Measurements from ENCODE around the gene HOOK2. TPM values are rescaled to one million over a fixed set of nuclear protein-coding genes. Genes with fewer than 3 reads are reported as not detected.

Gene HOOK2
- total RNA-seq, 1 experiment from 2014 or later = 96.3 TPM

DNA sequence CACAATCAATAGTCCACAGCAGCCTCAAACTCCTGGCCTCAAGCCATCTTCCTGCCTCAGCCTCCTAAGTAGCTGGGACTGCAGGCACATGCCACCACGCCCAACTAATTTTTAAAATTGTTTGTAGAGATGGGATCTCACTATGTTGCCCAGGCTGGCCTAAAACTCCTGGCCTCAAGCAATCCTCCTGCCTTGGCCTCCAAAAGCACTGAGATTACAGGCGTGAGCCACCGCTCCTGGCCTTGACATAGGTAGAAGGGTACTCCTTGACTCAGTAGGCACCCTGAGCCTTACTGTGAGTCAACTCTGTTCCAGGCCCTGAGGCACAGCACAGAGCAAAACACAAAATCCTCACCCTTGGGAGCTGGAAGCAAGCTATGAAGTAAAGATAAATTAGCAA is 59.4 kb downstream of the HOOK2 start:
- Histone ChIP-seq H2AFZ (ENCODE audit: low read depth, low read length, poor library complexity, severe bottlenecking) (no peak overlapping the region), H3K36me3 (ENCODE audit: control insufficient read depth in 1 of 2, insufficient read depth in 2 of 2, low read length in 2 of 2) (peaks cover 37 to 59% of the 10 kb centered on the region in 2 experiments), H3K9me3 (ENCODE audit: control insufficient read depth in 1 of 2, insufficient read depth in 1 of 2, low read depth in 1 of 2, low read length in 2 of 2) (no peaks in the 10 kb centered on the region), H4K20me1 (ENCODE audit: insufficient read depth) (no peaks in the 10 kb centered on the region), H3K9ac (ENCODE audit: low read length) (no peak overlapping the region), H3K79me2 (ENCODE audit: insufficient read depth, low read length) (peaks cover 68% of the 10 kb centered on the region), H3K27me3 (ENCODE audit: insufficient read depth, low read length) (no peaks in the 10 kb centered on the region), H3K4me3 (replicated peaks in 1 of 2; ENCODE audit: low read depth in 1 of 2, low read length in 2 of 2) (no peak overlapping the region), H3K4me2 (ENCODE audit: low read length) (no peak overlapping the region), H3K4me1 (ENCODE audit: control insufficient read depth in 1 of 2, insufficient read depth in 2 of 2, low read length in 2 of 2) (peaks cover 0 to 13% of the 10 kb centered on the region in 2 experiments; a peak in 2 of 4 replicates), H3K9me2 (ENCODE audit: insufficient read depth) (no peaks in the 10 kb centered on the region), H3K27ac (ENCODE audit: low read depth, low read length) (no peak overlapping the region)
- TF ChIP-seq, protein P1, sequence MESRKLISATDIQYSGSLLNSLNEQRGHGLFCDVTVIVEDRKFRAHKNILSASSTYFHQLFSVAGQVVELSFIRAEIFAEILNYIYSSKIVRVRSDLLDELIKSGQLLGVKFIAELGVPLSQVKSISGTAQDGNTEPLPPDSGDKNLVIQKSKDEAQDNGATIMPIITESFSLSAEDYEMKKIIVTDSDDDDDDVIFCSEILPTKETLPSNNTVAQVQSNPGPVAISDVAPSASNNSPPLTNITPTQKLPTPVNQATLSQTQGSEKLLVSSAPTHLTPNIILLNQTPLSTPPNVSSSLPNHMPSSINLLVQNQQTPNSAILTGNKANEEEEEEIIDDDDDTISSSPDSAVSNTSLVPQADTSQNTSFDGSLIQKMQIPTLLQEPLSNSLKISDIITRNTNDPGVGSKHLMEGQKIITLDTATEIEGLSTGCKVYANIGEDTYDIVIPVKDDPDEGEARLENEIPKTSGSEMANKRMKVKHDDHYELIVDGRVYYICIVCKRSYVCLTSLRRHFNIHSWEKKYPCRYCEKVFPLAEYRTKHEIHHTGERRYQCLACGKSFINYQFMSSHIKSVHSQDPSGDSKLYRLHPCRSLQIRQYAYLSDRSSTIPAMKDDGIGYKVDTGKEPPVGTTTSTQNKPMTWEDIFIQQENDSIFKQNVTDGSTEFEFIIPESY (IDR thresholded peaks at IDR 0.05; ENCODE audit: extremely low read depth, insufficient replicate concordance, low read length) = no peak
- TF ChIP-seq ZFX (IDR thresholded peaks at IDR 0.05) (no peak), POLR2AphosphoS5 (IDR thresholded peaks at IDR 0.05; ENCODE audit: low read depth, low read length) (no peak), SIN3A (IDR thresholded peaks at IDR 0.05; ENCODE audit: low read depth) (no peak)
- ATAC-seq = no peak
- ChIA-PET RAD21 (ENCODE audit: low non-redundant PET in 1 of 2, low total read pairs in 2 of 2, uncharacterized antibody in 2 of 2, unreplicated experiment in 2 of 2) (no interaction called here), POLR2A (no interaction called here), CTCF (interaction anchor here (0.6 to 2.1 kb wide), 3 partner anchors 39 to 50 kb away, joined by 3 to 11 read pairs (median 4); no protein-coding TSS in a partner anchor)
- DNase-seq (ENCODE audit: low read depth, low spot score) = no peak
- no TSS peak for BruUV-seq (replicated peaks)
- intact Hi-C loops (cut with micrococcal nuclease) = loop anchor here (5.0 kb wide), 1 partner anchor 121 kb away; the partner anchor contains the start of gene MAST1

DNA sequence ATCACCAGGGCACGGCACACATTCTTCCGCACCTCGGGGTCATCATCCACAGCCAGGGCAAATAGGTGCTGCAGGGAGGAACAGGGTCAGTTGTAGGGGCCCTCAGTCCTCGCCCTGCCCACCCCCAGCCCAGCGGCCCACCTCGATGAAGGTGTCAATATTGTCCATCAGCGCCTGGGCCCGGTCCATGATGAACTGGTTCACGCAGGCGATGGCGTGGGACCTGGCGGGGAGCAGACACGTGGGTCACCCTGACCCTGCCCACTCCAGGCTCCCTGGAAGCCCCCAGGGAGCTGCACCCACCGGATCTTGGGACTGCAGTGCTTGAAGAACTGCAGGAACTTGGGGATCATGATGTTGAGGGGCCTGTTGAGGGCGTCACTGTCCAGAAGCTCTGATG is 60.2 kb downstream of the HOOK2 start:
- Histone ChIP-seq H3K79me2 (ENCODE audit: insufficient read depth, low read length) (peaks cover 64% of the 10 kb centered on the region), H3K27me3 (ENCODE audit: insufficient read depth, low read length) (no peaks in the 10 kb centered on the region), H3K4me2 (ENCODE audit: low read length) (no peak overlapping the region), H3K9me2 (ENCODE audit: insufficient read depth) (no peaks in the 10 kb centered on the region), H2AFZ (ENCODE audit: low read depth, low read length, poor library complexity, severe bottlenecking) (no peak overlapping the region), H3K4me1 (ENCODE audit: control insufficient read depth in 1 of 2, insufficient read depth in 2 of 2, low read length in 2 of 2) (peaks cover 0 to 8% of the 10 kb centered on the region in 2 experiments; a peak in 1 of 4 replicates), H3K9ac (ENCODE audit: low read length) (no peak overlapping the region), H4K20me1 (ENCODE audit: insufficient read depth) (no peaks in the 10 kb centered on the region), H3K4me3 (replicated peaks in 1 of 2; ENCODE audit: low read depth in 1 of 2, low read length in 2 of 2) (no peak overlapping the region), H3K9me3 (ENCODE audit: control insufficient read depth in 1 of 2, insufficient read depth in 1 of 2, low read depth in 1 of 2, low read length in 2 of 2) (no peaks in the 10 kb centered on the region), H3K36me3 (ENCODE audit: control insufficient read depth in 1 of 2, insufficient read depth in 2 of 2, low read length in 2 of 2) (peaks cover 45 to 58% of the 10 kb centered on the region in 2 experiments), H3K27ac (ENCODE audit: low read depth, low read length) (no peak overlapping the region)
- ChIA-PET CTCF (no interaction called here), POLR2A (no interaction called here), RAD21 (ENCODE audit: low non-redundant PET in 1 of 2, low total read pairs in 2 of 2, uncharacterized antibody in 2 of 2, unreplicated experiment in 2 of 2) (no interaction called here)
- DNase-seq (ENCODE audit: low read depth, low spot score) (no peak), ATAC-seq (no peak)
- no TSS peak for BruUV-seq (replicated peaks)
- intact Hi-C loops (cut with micrococcal nuclease) = loop anchor here (5.0 kb wide), 1 partner anchor 122 kb away; the partner anchor contains the start of gene MAST1
- TF ChIP-seq EZH2phosphoT487 (IDR thresholded peaks at IDR 0.05; ENCODE audit: borderline replicate concordance) (no peak), YY1 (IDR thresholded peaks at IDR 0.05; ENCODE audit: extremely low read depth, insufficient replicate concordance, low read depth, low read length) (no peak), CEBPB (IDR thresholded peaks at IDR 0.05; ENCODE audit: low read depth) (no peak), TCF7L2 (IDR thresholded peaks at IDR 0.05; ENCODE audit: borderline replicate concordance, extremely low read depth, insufficient read depth, insufficient read length) (no peak), ZNF274 (IDR thresholded peaks at IDR 0.05; ENCODE audit: low read depth, low read length) (no peak), JUND (IDR thresholded peaks at IDR 0.05) (no peak), SP1 (IDR thresholded peaks at IDR 0.05; ENCODE audit: low read depth) (no peak), EZH2 (IDR thresholded peaks at IDR 0.05) (no peak), ELF1 (IDR thresholded peaks at IDR 0.05; ENCODE audit: borderline replicate concordance, low read depth) (no peak), RAD21 (IDR thresholded peaks at IDR 0.05; ENCODE audit: low read depth) (no peak), SRF (IDR thresholded peaks at IDR 0.05; ENCODE audit: low read depth) (no peak)
- TF ChIP-seq, protein P2, sequence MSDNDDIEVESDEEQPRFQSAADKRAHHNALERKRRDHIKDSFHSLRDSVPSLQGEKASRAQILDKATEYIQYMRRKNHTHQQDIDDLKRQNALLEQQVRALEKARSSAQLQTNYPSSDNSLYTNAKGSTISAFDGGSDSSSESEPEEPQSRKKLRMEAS (IDR thresholded peaks at IDR 0.05) = no peak
- TF ChIP-seq, protein P1 (IDR thresholded peaks at IDR 0.05; ENCODE audit: extremely low read depth, insufficient replicate concordance, low read length) = no peak

All from HCT116 (cell line).